GM04503 (cell line): ENCODE results near the gene SPAG16.
"Not testable (repeated sequence)": the region's sequence is repeated elsewhere in the genome, so short reads cannot be mapped to it uniquely, and the experiment has no call there.

Source experiments
- DNase-seq: peaks from one replicate; pipeline ENCODE4 v3.0.0-alpha.2; 2012; ENCODE audit warnings: low read depth

Gene SPAG16

DNA sequence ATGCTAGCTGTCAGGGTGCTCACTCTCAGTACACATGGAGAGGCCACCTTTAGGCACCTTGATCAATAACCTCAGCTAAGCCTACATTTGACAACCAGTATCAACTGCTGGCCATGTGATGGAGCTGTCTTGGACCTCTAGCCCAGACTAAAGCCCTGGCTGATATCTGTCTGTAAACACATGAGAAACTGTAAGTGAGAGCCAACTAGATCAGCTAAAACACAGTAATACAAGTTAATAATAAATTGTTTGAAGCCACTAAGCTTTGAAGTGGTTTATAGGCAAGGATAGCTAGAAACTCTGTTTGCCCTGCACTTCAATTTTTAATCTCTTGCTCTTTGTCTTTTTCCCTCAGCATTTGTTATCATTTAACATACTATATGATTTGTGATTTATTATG lies 407.1 kb downstream of the SPAG16 start:
- DNase-seq = no peak

DNA sequence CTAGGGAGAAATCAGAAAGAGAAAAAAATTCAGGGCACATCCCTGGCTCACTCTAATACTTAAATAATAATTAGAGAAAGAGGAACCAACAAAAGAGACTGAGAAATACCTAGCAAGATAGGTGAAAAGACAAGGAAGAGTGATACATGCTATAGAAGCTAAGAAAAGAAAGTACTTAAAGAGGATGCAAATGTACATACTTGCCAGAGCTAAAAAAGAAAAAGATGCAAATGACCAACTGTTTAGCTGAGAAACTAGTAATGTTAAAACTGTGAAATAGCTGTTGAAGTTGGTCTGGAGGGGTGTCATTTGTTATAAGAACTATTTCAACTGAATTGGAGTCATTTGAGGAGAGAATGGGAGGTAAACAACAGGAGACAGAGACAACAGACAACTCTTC lies 412.2 kb downstream of the SPAG16 start:
- DNase-seq = no peak

DNA sequence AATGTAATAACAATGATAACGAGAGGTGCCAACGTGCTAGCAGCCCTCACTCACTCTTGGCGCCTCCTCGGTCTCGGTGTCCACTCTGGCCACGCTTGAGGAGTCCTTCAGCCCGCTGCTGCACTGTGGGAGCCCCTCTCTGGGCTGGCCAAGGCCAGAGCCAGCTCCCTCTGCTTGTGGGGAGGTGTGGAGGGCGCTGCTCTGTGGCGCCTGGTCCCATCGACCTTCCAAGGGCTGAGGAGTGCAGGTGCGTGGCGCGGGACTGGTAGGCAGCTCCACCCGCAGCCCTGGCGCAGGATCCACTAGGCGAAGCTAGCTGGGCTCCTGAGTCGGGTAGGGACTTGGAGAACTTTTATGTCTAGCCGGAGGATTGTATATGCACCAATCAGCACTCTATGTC lies 417.1 kb downstream of the SPAG16 start:
- DNase-seq = not testable (repeated sequence)

DNA sequence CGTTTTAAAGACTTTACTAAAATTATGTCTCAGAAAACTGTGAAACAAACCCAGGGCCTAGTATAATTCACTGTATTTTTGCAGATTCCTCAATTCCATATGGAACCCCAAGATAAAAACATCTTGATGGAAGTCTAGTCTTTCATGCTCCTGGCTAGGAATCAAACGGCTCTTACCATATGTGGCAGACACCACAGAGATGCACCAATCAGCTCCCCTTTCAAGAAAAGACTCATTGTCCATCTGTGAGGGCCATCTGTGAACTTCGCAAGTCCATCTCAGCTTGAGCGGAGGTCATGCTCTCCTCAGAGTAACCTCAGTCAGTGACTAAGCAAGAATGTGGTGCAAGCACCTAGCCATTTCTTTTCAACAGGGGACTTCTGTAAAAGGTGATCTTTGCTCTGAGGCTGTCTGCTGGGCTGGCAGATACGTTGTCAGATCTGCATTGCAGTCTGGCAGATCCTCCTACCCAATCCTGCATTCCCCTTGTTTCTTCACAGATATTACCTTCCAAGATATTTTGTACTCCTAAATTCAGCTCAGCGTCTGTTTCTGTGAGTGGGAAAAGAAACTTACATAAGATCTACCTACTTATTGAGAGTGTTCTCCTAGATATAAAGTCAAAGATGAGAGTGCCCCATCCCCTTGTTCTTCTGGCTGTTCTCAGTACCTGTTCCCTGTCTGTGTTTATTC lies 419.3 kb downstream of the SPAG16 start:
- DNase-seq = no peak

DNA sequence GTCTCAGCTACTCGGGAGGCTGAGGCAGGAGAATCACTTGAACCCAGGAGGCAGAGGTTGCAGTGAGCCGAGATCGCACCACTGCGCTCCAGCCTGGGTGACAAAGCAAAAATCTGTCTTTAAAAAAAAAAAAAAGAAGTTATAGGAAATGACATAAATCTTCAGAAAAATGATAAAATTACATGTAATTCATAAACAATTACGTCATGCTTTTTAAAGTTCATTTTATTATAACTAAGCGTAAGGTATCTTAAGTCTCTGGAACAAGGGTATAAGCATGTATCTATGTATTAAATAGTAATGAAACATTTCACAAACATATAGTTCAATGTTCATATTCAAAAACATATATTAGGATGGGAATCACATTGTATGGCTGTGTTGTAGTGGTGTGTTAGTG lies 425.9 kb downstream of the SPAG16 start:
- no peak for DNase-seq

DNA sequence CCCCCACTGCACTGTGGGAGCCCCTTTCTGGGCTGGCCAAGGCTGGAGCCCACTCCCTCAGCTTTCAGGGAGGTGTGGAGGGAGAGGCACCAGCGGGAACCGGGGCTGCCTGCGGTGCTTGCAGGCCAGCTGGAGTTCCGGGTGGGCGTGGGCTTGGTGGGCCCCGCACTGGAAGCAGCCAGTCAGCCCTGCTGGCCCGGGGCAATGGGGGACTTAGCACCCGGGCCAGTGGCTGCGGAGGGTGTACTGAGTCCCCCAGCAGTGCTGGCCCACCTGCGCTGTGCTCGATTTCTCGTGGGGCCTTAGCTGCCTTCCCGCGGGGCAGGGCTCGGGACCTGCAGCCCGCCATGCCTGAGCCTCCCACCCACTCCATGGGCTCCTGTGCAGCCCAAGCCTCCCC lies 434.1 kb downstream of the SPAG16 start:
- not testable (repeated sequence) for DNase-seq

DNA sequence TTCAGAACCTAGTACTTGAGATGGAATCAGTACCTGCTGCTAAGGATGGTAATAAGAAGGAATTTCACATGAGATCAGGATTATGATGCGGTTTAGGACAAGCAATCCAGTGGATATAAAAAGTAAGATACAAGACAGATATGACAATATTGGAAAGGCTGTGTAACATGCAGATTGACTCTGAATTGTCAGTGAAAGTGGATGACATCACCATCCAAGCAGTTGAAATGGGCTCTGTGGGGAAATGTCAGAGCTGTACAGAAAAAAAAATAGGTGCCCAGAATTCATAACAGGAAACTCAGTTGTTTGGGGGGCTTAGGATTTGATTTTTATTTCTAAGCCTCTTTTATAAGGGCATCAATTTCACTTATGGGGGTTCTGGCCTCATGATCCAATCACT lies 438.3 kb downstream of the SPAG16 start:
- DNase-seq = no peak

DNA sequence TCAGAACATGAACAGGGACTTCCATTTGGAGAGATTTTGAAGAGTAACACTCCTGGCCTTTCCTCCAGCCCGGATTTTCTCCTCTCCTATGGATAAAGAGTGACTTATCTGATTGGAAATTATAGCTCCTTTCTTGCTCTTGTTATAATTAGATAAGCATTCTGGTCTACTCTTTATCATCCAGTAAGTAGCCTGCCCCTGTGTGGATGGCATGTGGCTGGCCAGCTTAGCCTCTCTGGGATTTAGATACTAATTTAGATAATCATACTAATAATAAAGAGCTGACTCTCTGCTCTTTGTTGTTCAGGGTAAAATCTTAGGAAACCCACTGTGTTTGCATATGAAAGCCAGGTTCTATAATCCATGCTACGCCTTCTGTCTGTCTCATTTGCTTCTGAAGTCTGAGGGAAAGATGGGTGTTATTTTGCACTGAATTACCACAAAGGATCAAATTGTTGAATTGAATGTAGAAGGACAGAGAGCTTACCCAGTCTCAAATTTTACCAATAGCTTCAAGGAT lies 438.8 kb downstream of the SPAG16 start:
- no peak for DNase-seq

DNA sequence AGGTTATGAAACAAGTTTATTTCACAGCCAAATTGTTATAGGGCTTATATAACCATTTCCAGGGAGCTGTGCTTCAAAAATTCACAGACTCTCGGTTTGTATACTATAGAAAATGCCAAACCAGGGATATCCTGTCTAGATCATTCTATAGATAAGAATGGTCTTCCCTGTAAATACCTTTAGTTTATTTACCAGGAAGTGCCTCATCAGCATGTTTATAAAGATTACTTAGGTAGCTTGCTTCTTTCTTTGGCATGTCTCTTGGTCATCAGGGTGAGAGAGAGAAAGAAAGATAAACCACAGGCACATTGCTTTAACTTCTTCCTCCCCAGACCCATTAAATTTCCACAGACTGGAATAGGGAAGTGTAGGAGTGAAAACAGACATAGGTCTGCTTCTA lies 439.4 kb downstream of the SPAG16 start:
- no peak for DNase-seq

DNA sequence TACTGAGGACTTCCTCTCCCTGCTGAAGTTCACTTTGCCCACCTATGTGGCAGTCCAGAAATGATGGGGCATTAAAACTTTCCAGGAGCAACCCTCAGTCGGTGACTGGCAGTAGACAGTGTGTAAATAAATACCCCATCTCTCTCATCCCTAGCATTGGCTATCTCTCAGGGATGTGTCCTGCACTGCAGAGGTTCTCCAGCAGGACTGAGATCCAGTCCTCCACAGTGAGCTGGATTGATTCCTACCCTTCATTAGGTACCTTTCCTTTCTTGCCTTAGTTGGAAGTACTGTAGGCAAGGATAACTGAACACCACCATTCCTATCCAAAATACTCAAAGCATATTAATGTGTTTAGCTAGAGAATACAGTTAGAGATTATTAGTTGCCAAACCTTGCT lies 441.8 kb downstream of the SPAG16 start:
- DNase-seq = no peak

DNA sequence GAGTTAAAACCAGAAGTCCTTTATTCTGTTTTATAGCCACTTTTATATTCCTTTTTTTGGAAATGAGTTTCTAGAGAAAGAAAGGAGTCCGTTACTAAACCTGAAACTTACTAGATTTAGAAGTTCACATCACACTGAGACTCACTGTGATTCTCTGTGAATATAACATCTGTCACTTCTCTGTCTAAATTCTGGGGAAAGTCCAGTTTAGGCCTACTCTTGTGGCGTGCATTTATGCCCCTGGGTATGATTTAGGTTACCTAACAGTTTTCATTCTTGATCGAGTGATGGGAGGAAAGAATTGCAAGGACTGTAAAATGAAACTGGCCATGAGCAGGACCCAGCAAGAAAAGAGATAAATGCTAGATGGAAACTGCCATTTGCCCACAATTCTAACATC lies 449.6 kb downstream of the SPAG16 start:
- DNase-seq = no peak

DNA sequence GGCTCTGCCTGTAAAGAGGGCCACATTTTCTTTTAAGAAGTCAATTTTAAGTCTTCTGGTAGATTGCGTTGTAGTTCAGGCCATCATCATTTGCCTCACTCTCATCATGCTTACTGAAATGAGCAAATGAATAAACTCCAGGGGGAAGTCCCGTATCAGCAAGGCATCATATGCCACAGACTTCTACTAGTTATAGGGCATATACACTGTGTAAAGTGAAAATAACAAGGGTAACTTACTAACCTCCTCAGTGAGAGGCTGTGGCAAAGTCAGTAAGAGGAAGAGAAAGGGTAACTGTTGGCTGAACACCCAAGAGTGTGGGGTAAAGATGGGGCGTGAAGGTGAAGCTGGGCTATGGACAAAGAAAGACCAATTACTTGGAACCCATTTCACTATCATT lies 456.2 kb downstream of the SPAG16 start:
- no peak for DNase-seq

DNA sequence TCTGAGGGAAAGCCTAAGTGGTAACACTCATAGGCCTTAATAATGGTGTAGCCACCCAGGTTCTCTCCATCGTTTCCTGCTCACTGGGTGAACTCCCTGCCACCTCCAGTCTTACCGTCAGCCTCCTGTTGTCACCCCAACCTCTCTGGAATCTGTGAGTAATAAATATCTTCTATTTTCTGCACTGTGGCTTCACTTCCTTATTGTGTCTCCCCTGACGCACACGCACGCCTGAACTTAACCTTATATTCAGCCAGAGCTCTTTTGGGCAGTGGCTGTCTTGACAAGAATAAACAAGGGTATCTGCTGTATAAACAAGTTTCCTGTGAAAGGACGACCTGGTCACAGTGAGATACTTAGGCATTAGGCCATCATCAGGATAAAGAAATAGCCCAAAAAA lies 467.2 kb downstream of the SPAG16 start:
- no peak for DNase-seq

DNA sequence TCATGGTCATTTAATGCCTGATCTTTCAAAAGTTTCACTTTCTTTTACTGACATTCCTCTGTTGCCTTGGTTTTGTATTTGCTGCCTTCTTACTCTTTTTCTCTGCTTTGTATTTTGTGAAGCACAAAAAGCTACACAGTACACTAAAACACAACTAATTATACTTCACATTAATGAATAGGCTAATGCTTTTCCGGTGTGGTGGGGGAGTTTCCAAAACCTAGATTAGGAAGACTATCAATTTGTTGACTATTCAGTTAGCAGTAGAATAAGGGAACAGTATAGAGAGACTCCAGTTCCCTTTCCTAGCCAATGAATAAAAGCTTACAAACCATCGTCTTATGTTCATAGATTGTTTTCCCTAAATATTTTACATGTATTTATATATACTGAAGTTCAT lies 468.3 kb downstream of the SPAG16 start:
- DNase-seq = no peak

DNA sequence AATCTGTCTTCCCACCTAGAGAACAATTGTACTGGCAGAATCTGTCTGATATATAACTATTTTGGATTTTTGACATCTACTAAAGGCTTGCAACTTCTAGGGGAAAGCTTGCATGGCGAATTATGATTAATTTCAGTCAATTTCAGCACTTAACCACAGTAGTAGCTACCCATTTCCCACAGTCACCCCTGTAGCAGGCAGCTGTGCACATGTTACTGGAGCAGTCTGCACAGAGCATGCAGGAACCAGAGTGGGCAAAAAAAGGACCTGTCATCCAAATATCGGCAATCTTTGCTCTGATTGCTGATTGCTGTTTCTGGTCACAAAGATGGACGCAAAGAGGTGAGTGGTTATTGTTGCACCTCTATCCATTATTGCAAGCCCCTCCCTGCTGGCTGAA lies 473.3 kb downstream of the SPAG16 start:
- no peak for DNase-seq

DNA sequence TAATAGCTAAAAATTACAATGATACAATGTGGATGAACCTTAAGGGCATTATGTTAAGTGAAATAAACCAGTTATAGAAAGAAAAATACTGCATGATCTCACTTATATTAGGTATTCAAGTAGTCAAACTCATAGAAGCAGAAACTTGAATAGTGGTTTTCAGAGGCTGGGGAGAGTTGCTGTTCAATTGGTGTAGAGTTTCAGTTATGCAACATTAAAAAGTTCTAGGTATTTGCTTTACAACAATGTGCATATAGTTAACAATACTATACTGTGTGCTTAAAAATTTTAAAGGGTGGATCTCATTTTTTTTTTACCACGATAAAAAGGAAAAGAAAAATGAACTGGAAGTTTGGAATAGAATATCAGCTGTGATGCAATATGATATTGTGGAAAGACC lies 479.1 kb downstream of the SPAG16 start:
- no peak for DNase-seq

DNA sequence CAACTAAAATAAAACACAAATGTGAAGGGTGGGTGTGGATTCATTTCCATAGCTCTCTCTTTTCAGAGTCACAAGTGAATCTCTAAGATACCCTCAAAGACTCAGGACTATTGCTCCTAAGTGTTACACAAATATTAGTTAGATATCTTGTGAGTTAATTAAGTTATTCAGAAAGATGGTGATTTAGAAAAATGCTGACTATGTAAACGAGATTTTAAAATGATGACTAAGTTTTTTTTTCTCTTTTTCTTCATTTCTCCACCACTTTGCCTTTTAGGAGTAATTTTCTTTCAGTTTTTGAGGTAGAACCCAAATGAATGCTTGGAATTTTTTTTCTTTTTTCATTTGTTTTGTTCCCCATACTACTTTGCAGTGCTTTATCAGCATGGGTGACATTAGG lies 479.7 kb downstream of the SPAG16 start:
- no peak for DNase-seq

DNA sequence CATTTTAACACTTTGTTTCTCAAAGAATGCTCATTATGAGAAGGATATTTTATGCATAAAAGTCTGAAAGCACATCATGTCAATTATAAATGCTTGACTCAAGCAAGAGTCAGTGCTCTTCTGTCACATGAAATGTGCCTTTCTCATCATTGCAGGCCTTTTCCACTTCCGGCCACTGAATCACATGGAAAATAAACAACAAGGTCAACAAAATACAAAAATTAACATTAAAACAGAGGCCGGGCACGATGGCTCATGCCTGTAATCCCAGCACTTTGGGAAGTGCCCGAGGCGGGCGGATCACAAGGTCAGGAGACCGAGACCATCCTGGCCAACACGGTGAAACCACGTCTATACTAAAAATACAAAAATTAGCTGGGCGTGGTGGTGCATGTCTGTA lies 480.6 kb downstream of the SPAG16 start:
- no peak for DNase-seq

DNA sequence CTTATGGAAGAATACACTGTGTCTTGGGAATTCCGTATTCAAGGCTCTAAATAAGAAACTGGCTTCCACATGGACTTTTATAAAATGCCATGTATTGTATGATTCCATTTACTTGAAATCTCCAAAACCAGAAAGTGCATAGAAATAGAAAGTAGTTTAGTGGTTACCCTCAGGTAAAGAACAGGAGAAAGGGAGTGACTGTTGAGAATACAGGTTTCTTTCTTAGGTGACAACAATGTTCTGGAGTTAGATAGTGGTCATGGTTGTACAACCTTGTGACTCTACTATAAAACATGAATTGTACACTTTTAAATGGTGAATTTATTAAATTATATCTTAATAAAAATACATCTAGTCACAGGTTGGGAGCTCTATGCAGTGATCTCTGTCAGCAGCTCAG lies 481.8 kb downstream of the SPAG16 start:
- no peak for DNase-seq

DNA sequence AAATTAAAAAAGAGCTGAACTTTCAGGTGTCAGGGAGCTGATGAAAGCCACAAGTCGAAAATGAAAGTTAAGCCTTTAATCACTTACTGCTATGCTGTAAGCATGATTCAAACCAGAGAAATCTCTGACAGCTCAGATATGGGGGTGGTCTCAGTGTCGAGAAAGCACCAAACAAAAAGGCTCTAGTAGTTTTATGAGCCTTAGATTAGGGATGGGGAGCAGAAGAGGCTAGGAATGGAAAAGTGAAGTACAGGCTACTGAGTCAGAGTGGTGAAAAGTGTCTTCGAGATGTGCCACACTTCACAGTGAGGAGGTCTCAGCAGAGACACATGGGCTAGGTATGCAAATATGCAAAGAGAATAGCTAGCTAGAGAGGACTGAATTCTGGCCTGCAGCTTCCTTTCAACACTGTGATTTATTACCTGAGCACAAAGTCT lies 482.2 kb downstream of the SPAG16 start:
- DNase-seq = peak; percentile 15

DNA sequence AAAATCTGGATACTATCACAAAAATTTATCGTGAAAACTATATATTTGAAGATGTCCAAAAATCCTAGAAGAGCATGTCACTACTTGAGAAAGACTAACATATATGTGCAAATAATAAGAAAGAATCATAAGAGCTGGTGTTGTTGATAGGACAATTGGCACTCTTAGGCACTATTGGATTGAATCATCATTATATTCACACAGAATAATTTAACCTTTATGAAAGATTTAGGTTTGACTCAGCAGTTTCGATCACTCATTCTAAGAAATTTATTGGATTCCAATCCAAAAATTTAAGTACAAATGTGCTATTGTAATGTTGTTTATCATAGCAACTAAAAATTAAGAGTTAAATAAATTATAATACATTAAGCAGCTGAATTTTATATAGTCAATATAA lies 503.6 kb downstream of the SPAG16 start:
- DNase-seq = no peak

DNA sequence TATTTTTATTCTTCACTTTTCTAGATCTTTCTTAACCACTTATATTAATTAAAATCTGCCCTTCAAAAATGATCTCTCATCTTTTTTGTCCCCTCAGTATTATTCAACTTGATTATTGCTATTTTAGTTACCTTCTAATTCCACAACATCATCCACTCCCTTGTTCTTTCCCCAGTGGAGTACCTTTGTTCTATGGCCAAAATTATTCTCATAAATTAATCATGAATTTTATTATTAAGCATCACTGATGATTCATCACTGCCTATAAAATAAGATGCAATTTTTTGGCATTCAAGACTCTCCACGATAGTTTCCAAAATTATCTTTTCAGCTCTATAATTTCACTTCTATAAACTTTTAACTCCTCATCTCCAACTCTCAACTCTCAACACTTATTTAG lies 505.7 kb downstream of the SPAG16 start:
- no peak for DNase-seq

DNA sequence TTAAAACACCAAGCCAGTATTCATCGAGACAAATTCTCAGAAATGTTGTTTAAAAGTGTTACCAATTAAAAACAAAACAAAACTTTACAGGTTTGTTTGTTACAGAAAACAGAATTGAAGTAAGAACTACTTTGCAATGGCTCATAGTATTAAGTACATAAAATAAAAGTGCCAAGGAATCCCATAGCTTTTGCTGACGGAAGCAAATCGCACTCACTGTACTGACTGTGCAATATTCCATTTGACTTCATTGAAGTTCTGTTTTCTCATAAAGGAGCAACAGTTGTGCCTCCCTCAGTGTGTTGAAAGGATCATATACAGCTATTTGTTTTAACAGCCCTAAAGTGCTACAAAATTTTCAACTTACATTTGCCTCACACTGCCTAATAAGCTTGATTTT lies 507.8 kb downstream of the SPAG16 start:
- no peak for DNase-seq

DNA sequence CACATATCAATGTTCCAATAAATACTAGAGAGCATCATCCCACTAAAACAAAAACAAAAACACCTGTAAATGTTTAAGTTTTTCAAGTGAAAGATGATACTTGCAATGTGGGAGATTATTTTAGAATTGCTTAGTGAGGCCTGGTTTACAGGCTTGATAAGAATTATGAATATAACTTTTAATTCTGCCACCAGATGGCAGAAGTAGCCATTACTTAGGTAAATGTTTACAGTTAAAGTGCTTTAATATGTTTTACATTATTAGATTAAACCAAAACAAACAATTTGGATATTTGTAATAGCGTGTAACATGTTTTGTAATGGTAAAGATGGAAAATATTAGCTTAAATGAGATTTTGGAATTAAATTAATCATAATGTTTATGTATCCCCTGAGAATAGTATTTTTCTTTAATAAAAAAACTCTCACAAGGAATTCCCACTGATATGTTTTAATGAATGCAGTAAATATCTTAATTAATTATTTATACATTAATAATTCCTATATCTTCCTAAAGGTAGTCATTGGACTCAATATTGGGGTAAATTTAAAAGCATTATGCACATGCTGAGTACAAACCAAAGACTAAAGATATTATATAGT lies 522.0 kb downstream of the SPAG16 start:
- DNase-seq = no peak
